Measurements from ENCODE around the gene EPOP. TPM values are rescaled to one million over a fixed set of nuclear protein-coding genes. Genes with fewer than 3 reads are reported as not detected.

EPOP gene
- total and polyA plus RNA-seq, 2 of the 8 experiments (the other 6 are each of a cell fraction or from before 2014, with no cell fraction given), result 1.5 to 3.3 TPM

- TF ChIP-seq TEAD4 (IDR thresholded peaks at IDR 0.05; ENCODE audit: low read depth, low read length) (no peak), POLR2A (IDR thresholded peaks at IDR 0.05; ENCODE audit: control extremely low read depth in 1 of 2, low read depth in 2 of 2, low read length in 2 of 2) (no peak), YY1 (IDR thresholded peaks at IDR 0.05; ENCODE audit: low read depth, low read length) (no peak), CEBPB (IDR thresholded peaks at IDR 0.05; ENCODE audit: low read depth, low read length) (no peak), SP4 (IDR thresholded peaks at IDR 0.05; ENCODE audit: low read length) (no peak), TAF7 (optimal IDR thresholded peaks at IDR 0.05; ENCODE audit: borderline replicate concordance, low read depth, low read length) (no peak), FOSL1 (IDR thresholded peaks at IDR 0.05; ENCODE audit: insufficient read depth, low read depth, low read length) (no peak), CHD1 (IDR thresholded peaks at IDR 0.05; ENCODE audit: low read depth, low read length) (no peak), TCF12 (IDR thresholded peaks at IDR 0.05; ENCODE audit: low read depth, low read length) (no peak), ATF3 (IDR thresholded peaks at IDR 0.05; ENCODE audit: insufficient read depth, low read depth, low read length) (no peak)
- TF ChIP-seq, protein P1, sequence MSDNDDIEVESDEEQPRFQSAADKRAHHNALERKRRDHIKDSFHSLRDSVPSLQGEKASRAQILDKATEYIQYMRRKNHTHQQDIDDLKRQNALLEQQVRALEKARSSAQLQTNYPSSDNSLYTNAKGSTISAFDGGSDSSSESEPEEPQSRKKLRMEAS (IDR thresholded peaks at IDR 0.05), result no peak
Measured at GRCh38 chr17:38716368-38717005, 41.7 kb upstream of the EPOP start (continued).
